K562 (cell line): ENCODE results near the gene LRRC74B. TPM values are rescaled to one million over a fixed set of nuclear protein-coding genes. Genes with fewer than 3 reads are reported as not detected.

Source experiments
- CTBP1 ChIP-seq: fragments of 450-650 bp; IDR thresholded peaks from 2 replicates; pipeline ENCODE4 v1.6.1; 2016; ENCODE audit warnings: borderline replicate concordance
- DIDO1 ChIP-seq: fragments of 450-650 bp; IDR thresholded peaks from 2 replicates; pipeline ENCODE4 v1.6.1; 2016; ENCODE audit warnings: low read depth, missing biosample characterization, missing genetic modification characterization
- ETV6 ChIP-seq, 3 experiments: fragments of 150-350 bp in 1 of 3; sonication (generic) in 1 of 3; formaldehyde crosslinking in 1 of 3; IDR thresholded peaks; 2 replicates each; pipeline versions ENCODE4 v1.6.1 to v1.8.0; 2014 to 2022; ENCODE audit warnings: borderline replicate concordance in 2 of 3, low read depth in 2 of 3, antibody characterized with exemption in 1 of 3, low read length in 1 of 3, mild to moderate bottlenecking in 1 of 3, missing genetic modification reagents in 1 of 3
- RBM14 ChIP-seq: fragments of 200-400 bp; formaldehyde crosslinking; IDR thresholded peaks from 2 replicates; pipeline ENCODE4 v1.6.1; 2018; ENCODE audit warnings: low read depth, mild to moderate bottlenecking, low read length, moderate library complexity, borderline replicate concordance; ENCODE audit not compliant: insufficient read depth
- SMAD4 ChIP-seq: fragments of 250-450 bp; sonication (Bioruptor Pico); conservative IDR thresholded peaks from 2 replicates; pipeline ENCODE4 v1.8.0; 2021; ENCODE audit warnings: inconsistent platforms, mild to moderate bottlenecking, moderate library complexity
- TAF1 ChIP-seq: IDR thresholded peaks from 2 replicates; pipeline ENCODE4 v1.6.1; 2011; ENCODE audit warnings: mild to moderate bottlenecking, low read length, moderate library complexity; ENCODE audit not compliant: insufficient read depth, control insufficient read depth, severe bottlenecking; ENCODE audit errors: extremely low read depth
- TBP ChIP-seq: optimal IDR thresholded peaks from 2 replicates; pipeline ENCODE3; 2011; ENCODE audit warnings: low read depth, low read length, improper control_type of control experiment
- U2AF2 ChIP-seq: fragments of 200-400 bp; formaldehyde crosslinking; optimal IDR thresholded peaks from 2 replicates; pipeline ENCODE3; 2017; ENCODE audit warnings: low read depth, mild to moderate bottlenecking, low read length
- ZNF586 ChIP-seq: fragments of 450-650 bp; formaldehyde crosslinking; conservative IDR thresholded peaks from 2 replicates; pipeline ENCODE4 v1.4.0; 2020; ENCODE audit warnings: mild to moderate bottlenecking, moderate library complexity
- polyA plus RNA-seq, 8 experiments: library from polyadenylated mRNA; depleted of rRNA in 4 of 8; stranded (reverse) in 5 of 8; unstranded in 3 of 8; fragments of >200 nt; fragmentation: Nextera tagmentation in 2 of 8; fragmentation: Illumina TruSeq in 1 of 8; extraction: Ambion mirVana in 2 of 8; extraction: Trizol in 1 of 8; gene quantifications; 2 replicates each; pipeline versions ENCODE4 v1.2.1 to v1.2.3, GENCODE V29; 2011 to 2014; ENCODE audit warnings: inconsistent platforms in 1 of 8, missing spikeins in 1 of 8
- total RNA-seq, 7 experiments: library from RNA; depleted of rRNA in 6 of 7; stranded (reverse); fragments of >200 nt in 6 of 7; fragmentation: Illumina TruSeq in 2 of 7; extraction: Trizol in 2 of 7; gene quantifications; 2 replicates each; pipeline versions ENCODE4 v1.2.1 to v1.2.3, GENCODE V29; 2011 to 2021; ENCODE audit warnings: low replicate concordance in 1 of 7
- TF ChIP-seq, protein P1 (sequence below), 2 experiments: fragments of 450-650 bp; IDR thresholded peaks; 2 replicates each; pipeline ENCODE4 v1.6.1; 2016
- TF ChIP-seq, protein P2 (sequence below), 3 experiments: IDR thresholded peaks in 2 of 3; conservative IDR thresholded peaks in 1 of 3; 2 replicates each; pipeline ENCODE4 v1.5.1; 2011 to 2012; ENCODE audit warnings: low read length in 3 of 3, mild to moderate bottlenecking in 3 of 3, control low read depth in 2 of 3, improper control_type of control experiment in 1 of 3, inconsistent platforms in 1 of 3, low read depth in 1 of 3, mixed read lengths in 1 of 3, moderate library complexity in 1 of 3; ENCODE audit not compliant: insufficient read depth in 2 of 3
- TF ChIP-seq, protein P3 (sequence below): sonication (generic); formaldehyde crosslinking; IDR thresholded peaks from 2 replicates; pipeline ENCODE4 v1.8.1; 2023; ENCODE audit warnings: mild to moderate bottlenecking, missing genetic modification reagents
- TF ChIP-seq, protein P4 (sequence below): fragments of 250-450 bp; sonication (Bioruptor Pico); IDR thresholded peaks from 2 replicates; pipeline ENCODE4 v1.8.0; 2021; ENCODE audit warnings: moderate library complexity, mild to moderate bottlenecking, inconsistent platforms
- TF ChIP-seq, protein P5 (sequence below): sonication (generic); formaldehyde crosslinking; IDR thresholded peaks from 2 replicates; pipeline ENCODE4 v1.8.0; 2023; ENCODE audit warnings: missing genetic modification reagents, mild to moderate bottlenecking, borderline replicate concordance

The LRRC74B gene
- total and polyA plus RNA-seq, 9 of the 15 experiments (the other 6 are each of a cell fraction or from before 2014, with no cell fraction given), result not detected

DNA sequence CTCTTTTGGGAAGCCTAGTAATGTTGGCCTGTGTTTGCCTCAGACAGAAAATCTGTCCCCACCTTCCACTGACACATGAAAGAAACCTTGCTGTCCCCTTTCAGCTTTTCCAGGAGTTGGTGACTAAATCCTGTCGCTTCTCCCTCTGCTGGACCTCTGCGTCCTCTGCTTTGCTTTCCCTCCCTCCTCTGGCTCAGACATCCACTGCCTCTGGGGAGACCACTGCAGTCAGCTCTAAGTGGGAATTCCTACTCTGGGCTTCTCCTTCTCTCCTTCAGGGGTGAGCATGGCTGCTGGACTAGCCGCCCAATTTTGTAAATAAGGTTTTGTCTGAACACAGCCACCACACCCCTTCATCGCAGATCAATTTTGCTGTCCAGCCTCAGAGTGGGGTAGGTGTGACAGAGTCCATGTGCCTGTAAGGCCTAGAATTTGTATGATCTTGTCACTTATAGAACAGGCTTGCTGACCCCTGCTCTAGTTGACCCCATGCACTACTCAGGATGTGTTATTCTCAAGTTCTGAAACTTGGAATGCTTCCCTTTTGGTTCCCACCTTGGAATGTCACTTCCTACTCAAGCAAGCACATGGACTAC is 23.0 kb downstream of the LRRC74B start (continued):
- no peak for TF ChIP-seq RBM14
- TF ChIP-seq ETV6 (IDR thresholded peaks at IDR 0.05; ENCODE audit: borderline replicate concordance in 1 of 2, low read depth in 2 of 2, low read length in 1 of 2), result no peak
- no peak for TF ChIP-seq ETV6 (CRISPR knock-in tag; IDR thresholded peaks at IDR 0.05; ENCODE audit: borderline replicate concordance)
- no peak for TF ChIP-seq ZNF586 (CRISPR knock-in tag)
- TF ChIP-seq TBP, result no peak
- TF ChIP-seq, protein P1, sequence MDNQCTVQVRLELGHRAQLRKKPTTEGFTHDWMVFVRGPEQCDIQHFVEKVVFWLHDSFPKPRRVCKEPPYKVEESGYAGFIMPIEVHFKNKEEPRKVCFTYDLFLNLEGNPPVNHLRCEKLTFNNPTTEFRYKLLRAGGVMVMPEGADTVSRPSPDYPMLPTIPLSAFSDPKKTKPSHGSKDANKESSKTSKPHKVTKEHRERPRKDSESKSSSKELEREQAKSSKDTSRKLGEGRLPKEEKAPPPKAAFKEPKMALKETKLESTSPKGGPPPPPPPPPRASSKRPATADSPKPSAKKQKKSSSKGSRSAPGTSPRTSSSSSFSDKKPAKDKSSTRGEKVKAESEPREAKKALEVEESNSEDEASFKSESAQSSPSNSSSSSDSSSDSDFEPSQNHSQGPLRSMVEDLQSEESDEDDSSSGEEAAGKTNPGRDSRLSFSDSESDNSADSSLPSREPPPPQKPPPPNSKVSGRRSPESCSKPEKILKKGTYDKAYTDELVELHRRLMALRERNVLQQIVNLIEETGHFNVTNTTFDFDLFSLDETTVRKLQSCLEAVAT (IDR thresholded peaks at IDR 0.05), result no peak
- no peak for TF ChIP-seq SMAD4 (CRISPR knock-in tag)
- no peak for TF ChIP-seq U2AF2
- no peak for TF ChIP-seq CTBP1
- TF ChIP-seq DIDO1 (tag), result no peak
- TF ChIP-seq, protein P2, sequence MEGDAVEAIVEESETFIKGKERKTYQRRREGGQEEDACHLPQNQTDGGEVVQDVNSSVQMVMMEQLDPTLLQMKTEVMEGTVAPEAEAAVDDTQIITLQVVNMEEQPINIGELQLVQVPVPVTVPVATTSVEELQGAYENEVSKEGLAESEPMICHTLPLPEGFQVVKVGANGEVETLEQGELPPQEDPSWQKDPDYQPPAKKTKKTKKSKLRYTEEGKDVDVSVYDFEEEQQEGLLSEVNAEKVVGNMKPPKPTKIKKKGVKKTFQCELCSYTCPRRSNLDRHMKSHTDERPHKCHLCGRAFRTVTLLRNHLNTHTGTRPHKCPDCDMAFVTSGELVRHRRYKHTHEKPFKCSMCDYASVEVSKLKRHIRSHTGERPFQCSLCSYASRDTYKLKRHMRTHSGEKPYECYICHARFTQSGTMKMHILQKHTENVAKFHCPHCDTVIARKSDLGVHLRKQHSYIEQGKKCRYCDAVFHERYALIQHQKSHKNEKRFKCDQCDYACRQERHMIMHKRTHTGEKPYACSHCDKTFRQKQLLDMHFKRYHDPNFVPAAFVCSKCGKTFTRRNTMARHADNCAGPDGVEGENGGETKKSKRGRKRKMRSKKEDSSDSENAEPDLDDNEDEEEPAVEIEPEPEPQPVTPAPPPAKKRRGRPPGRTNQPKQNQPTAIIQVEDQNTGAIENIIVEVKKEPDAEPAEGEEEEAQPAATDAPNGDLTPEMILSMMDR (IDR thresholded peaks at IDR 0.05 in 2 of 3, conservative IDR thresholded peaks at IDR 0.05 in 1 of 3; ENCODE audit: insufficient read depth in 2 of 3, low read depth in 1 of 3, low read length in 3 of 3), result peak; percentile 25 to 44 (median 33); a peak in 3 of 6 replicates
- TF ChIP-seq, protein P3, sequence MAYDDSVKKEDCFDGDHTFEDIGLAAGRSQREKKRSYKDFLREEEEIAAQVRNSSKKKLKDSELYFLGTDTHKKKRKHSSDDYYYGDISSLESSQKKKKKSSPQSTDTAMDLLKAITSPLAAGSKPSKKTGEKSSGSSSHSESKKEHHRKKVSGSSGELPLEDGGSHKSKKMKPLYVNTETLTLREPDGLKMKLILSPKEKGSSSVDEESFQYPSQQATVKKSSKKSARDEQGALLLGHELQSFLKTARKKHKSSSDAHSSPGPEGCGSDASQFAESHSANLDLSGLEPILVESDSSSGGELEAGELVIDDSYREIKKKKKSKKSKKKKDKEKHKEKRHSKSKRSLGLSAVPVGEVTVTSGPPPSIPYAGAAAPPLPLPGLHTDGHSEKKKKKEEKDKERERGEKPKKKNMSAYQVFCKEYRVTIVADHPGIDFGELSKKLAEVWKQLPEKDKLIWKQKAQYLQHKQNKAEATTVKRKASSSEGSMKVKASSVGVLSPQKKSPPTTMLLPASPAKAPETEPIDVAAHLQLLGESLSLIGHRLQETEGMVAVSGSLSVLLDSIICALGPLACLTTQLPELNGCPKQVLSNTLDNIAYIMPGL, result peak; percentile 54; the same call in 1 of the 2 replicates
- TF ChIP-seq TAF1, result no peak
- TF ChIP-seq, protein P4, sequence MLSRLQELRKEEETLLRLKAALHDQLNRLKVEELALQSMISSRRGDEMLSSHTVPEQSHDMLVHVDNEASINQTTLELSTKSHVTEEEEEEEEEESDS (CRISPR knock-in tag), result no peak
- TF ChIP-seq, protein P5, sequence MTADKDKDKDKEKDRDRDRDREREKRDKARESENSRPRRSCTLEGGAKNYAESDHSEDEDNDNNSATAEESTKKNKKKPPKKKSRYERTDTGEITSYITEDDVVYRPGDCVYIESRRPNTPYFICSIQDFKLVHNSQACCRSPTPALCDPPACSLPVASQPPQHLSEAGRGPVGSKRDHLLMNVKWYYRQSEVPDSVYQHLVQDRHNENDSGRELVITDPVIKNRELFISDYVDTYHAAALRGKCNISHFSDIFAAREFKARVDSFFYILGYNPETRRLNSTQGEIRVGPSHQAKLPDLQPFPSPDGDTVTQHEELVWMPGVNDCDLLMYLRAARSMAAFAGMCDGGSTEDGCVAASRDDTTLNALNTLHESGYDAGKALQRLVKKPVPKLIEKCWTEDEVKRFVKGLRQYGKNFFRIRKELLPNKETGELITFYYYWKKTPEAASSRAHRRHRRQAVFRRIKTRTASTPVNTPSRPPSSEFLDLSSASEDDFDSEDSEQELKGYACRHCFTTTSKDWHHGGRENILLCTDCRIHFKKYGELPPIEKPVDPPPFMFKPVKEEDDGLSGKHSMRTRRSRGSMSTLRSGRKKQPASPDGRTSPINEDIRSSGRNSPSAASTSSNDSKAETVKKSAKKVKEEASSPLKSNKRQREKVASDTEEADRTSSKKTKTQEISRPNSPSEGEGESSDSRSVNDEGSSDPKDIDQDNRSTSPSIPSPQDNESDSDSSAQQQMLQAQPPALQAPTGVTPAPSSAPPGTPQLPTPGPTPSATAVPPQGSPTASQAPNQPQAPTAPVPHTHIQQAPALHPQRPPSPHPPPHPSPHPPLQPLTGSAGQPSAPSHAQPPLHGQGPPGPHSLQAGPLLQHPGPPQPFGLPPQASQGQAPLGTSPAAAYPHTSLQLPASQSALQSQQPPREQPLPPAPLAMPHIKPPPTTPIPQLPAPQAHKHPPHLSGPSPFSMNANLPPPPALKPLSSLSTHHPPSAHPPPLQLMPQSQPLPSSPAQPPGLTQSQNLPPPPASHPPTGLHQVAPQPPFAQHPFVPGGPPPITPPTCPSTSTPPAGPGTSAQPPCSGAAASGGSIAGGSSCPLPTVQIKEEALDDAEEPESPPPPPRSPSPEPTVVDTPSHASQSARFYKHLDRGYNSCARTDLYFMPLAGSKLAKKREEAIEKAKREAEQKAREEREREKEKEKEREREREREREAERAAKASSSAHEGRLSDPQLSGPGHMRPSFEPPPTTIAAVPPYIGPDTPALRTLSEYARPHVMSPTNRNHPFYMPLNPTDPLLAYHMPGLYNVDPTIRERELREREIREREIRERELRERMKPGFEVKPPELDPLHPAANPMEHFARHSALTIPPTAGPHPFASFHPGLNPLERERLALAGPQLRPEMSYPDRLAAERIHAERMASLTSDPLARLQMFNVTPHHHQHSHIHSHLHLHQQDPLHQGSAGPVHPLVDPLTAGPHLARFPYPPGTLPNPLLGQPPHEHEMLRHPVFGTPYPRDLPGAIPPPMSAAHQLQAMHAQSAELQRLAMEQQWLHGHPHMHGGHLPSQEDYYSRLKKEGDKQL (CRISPR knock-in tag), result no peak
